ENCODE measurements around the gene DNM2. TPM values are rescaled to one million over a fixed set of nuclear protein-coding genes. Genes with fewer than 3 reads are reported as not detected.

Gene DNM2
- total and polyA plus RNA-seq, 9 of the 15 experiments (the other 6 are each of a cell fraction or from before 2014, with no cell fraction given), result 2.2 to 161 (median 72.6) TPM

DNA sequence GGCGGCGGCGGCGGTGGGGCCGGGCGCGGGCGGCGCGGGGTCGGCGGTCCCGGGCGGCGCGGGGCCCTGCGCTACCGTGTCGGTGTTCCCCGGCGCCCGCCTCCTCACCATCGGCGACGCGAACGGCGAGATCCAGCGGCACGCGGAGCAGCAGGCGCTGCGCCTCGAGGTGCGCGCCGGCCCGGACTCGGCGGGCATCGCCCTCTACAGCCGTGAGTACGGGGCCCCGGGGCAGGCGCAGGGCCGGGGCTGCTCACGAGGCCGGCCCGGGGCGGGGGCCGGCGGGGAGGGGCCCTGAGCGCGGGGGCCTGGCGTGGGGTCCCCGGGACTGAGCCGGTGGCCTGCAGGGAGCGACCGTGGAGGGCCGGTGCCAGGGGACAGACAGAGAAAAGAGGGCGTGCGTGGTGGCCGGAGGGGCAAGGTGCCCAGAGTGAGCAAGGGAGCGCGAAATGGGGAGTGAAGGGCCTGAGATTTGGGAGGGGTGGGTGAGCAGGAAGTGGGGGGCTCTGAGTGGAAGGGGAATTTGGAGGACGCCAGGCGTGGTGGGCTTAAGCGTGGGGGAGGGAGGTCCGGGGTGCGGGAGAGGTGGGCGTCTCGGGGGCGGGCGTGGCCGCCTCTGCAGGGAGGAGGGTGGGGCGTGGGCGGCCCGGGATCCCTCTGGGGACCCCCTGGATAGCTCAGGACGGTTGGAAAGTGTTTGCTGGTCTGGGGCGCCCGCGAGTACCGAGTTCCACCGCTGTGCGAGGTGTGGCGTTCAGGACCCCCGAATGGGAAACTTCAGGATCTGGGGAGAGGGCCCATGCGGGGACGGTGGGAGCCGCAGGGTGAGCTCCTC, 154.0 kb downstream of the DNM2 start (continued):
- TF ChIP-seq, protein P1, sequence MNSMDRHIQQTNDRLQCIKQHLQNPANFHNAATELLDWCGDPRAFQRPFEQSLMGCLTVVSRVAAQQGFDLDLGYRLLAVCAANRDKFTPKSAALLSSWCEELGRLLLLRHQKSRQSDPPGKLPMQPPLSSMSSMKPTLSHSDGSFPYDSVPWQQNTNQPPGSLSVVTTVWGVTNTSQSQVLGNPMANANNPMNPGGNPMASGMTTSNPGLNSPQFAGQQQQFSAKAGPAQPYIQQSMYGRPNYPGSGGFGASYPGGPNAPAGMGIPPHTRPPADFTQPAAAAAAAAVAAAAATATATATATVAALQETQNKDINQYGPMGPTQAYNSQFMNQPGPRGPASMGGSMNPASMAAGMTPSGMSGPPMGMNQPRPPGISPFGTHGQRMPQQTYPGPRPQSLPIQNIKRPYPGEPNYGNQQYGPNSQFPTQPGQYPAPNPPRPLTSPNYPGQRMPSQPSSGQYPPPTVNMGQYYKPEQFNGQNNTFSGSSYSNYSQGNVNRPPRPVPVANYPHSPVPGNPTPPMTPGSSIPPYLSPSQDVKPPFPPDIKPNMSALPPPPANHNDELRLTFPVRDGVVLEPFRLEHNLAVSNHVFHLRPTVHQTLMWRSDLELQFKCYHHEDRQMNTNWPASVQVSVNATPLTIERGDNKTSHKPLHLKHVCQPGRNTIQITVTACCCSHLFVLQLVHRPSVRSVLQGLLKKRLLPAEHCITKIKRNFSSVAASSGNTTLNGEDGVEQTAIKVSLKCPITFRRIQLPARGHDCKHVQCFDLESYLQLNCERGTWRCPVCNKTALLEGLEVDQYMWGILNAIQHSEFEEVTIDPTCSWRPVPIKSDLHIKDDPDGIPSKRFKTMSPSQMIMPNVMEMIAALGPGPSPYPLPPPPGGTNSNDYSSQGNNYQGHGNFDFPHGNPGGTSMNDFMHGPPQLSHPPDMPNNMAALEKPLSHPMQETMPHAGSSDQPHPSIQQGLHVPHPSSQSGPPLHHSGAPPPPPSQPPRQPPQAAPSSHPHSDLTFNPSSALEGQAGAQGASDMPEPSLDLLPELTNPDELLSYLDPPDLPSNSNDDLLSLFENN (IDR thresholded peaks at IDR 0.05; ENCODE audit: low read depth in 2 of 2, low read length in 2 of 2), result no peak
- no peak for TF ChIP-seq ZNF507 (tag; conservative IDR thresholded peaks at IDR 0.05)
- TF ChIP-seq, protein P2, sequence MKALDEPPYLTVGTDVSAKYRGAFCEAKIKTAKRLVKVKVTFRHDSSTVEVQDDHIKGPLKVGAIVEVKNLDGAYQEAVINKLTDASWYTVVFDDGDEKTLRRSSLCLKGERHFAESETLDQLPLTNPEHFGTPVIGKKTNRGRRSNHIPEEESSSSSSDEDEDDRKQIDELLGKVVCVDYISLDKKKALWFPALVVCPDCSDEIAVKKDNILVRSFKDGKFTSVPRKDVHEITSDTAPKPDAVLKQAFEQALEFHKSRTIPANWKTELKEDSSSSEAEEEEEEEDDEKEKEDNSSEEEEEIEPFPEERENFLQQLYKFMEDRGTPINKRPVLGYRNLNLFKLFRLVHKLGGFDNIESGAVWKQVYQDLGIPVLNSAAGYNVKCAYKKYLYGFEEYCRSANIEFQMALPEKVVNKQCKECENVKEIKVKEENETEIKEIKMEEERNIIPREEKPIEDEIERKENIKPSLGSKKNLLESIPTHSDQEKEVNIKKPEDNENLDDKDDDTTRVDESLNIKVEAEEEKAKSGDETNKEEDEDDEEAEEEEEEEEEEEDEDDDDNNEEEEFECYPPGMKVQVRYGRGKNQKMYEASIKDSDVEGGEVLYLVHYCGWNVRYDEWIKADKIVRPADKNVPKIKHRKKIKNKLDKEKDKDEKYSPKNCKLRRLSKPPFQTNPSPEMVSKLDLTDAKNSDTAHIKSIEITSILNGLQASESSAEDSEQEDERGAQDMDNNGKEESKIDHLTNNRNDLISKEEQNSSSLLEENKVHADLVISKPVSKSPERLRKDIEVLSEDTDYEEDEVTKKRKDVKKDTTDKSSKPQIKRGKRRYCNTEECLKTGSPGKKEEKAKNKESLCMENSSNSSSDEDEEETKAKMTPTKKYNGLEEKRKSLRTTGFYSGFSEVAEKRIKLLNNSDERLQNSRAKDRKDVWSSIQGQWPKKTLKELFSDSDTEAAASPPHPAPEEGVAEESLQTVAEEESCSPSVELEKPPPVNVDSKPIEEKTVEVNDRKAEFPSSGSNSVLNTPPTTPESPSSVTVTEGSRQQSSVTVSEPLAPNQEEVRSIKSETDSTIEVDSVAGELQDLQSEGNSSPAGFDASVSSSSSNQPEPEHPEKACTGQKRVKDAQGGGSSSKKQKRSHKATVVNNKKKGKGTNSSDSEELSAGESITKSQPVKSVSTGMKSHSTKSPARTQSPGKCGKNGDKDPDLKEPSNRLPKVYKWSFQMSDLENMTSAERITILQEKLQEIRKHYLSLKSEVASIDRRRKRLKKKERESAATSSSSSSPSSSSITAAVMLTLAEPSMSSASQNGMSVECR (CRISPR knock-in tag; IDR thresholded peaks at IDR 0.05), result peak; percentile 58
- TF ChIP-seq, protein P3, sequence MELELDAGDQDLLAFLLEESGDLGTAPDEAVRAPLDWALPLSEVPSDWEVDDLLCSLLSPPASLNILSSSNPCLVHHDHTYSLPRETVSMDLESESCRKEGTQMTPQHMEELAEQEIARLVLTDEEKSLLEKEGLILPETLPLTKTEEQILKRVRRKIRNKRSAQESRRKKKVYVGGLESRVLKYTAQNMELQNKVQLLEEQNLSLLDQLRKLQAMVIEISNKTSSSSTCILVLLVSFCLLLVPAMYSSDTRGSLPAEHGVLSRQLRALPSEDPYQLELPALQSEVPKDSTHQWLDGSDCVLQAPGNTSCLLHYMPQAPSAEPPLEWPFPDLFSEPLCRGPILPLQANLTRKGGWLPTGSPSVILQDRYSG (tag; conservative IDR thresholded peaks at IDR 0.05; ENCODE audit: low read depth), result no peak
- TF ChIP-seq FIP1L1 (IDR thresholded peaks at IDR 0.05; ENCODE audit: low read depth, low read length, poor library complexity, severe bottlenecking), result no peak
- TF ChIP-seq ZNF780A (CRISPR knock-in tag; IDR thresholded peaks at IDR 0.05), result no peak
- TF ChIP-seq, protein P4, sequence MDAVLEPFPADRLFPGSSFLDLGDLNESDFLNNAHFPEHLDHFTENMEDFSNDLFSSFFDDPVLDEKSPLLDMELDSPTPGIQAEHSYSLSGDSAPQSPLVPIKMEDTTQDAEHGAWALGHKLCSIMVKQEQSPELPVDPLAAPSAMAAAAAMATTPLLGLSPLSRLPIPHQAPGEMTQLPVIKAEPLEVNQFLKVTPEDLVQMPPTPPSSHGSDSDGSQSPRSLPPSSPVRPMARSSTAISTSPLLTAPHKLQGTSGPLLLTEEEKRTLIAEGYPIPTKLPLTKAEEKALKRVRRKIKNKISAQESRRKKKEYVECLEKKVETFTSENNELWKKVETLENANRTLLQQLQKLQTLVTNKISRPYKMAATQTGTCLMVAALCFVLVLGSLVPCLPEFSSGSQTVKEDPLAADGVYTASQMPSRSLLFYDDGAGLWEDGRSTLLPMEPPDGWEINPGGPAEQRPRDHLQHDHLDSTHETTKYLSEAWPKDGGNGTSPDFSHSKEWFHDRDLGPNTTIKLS (IDR thresholded peaks at IDR 0.05; ENCODE audit: borderline replicate concordance, low read depth), result no peak
- TF ChIP-seq CEBPB (tag; IDR thresholded peaks at IDR 0.05), result no peak
- no peak for TF ChIP-seq SRSF3 (IDR thresholded peaks at IDR 0.05; ENCODE audit: insufficient read depth, low read length)
- TF ChIP-seq MCM3 (IDR thresholded peaks at IDR 0.05), result no peak
- TF ChIP-seq ZKSCAN8 (CRISPR knock-in tag; IDR thresholded peaks at IDR 0.05), result no peak
- TF ChIP-seq, protein P5, sequence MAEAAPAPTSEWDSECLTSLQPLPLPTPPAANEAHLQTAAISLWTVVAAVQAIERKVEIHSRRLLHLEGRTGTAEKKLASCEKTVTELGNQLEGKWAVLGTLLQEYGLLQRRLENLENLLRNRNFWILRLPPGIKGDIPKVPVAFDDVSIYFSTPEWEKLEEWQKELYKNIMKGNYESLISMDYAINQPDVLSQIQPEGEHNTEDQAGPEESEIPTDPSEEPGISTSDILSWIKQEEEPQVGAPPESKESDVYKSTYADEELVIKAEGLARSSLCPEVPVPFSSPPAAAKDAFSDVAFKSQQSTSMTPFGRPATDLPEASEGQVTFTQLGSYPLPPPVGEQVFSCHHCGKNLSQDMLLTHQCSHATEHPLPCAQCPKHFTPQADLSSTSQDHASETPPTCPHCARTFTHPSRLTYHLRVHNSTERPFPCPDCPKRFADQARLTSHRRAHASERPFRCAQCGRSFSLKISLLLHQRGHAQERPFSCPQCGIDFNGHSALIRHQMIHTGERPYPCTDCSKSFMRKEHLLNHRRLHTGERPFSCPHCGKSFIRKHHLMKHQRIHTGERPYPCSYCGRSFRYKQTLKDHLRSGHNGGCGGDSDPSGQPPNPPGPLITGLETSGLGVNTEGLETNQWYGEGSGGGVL (CRISPR knock-in tag; IDR thresholded peaks at IDR 0.05), result no peak
